Measurements from ENCODE around the gene DDX56. TPM values are rescaled to one million over a fixed set of nuclear protein-coding genes. Genes with fewer than 3 reads are reported as not detected.

The DDX56 gene
- total and polyA plus RNA-seq, 2 of the 4 experiments (the other 2 are of a cell fraction): 59.4 to 67.7 TPM

DNA sequence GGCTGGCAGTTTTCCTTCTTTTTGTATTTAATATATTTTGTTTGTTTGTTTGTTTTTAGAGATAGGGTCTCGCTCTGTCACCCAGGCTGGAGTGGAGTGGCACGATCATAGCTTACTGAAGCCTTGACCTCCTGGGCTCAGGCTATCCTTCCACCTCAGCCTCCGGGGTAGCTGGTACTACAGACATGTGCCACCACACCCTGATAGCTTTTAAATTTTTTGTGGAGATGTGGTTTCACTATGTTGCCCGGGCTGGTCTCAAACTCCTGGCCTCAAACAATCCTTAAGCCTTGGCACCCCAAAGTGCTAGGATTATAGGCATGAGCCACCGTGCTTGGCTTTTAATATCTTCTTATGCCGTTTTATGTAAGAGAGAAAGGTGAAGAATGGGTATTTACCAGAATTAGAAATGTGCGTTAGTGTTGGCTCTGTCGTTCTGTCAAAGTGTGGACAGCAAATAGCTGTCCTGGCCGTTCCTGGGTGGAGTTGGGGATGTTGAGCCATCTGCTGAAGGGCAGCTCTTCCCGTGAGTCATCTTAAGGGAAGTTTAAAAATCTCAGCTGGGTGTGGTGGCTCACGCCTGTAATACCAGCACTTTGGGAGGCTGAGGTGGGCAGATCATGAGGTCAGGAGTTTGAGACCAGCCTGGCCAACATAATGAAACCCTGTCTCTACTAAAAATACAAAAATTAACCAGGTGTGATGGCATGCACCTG is 47.5 kb upstream of the DDX56 start:
- Histone ChIP-seq H2BK120ac (ENCODE audit: low read depth, low read length) (no peak overlapping the region), H2BK15ac (ENCODE audit: low read depth, low read length) (no peak overlapping the region), H3K9ac (ENCODE audit: low read depth, low read length) (no peak overlapping the region), H3K23ac (ENCODE audit: low read depth, low read length) (no peak overlapping the region), H3K4ac (ENCODE audit: low read depth, low read length) (no peak overlapping the region), H3K36me3 (ENCODE audit: control insufficient read depth, insufficient read depth, low read length) (peaks cover 10% of the 10 kb centered on the region), H3K4me1 (ENCODE audit: control insufficient read depth, insufficient read depth, low read length) (peaks cover 10% of the 10 kb centered on the region), H3K4me3 (ENCODE audit: insufficient read depth, low read depth, low read length) (no peak overlapping the region), H3K9me1 (ENCODE audit: insufficient read depth, low read length) (peaks cover 10% of the 10 kb centered on the region), H4K20me1 (ENCODE audit: insufficient read depth, low read length) (peaks cover 12% of the 10 kb centered on the region), H3K27ac (ENCODE audit: insufficient read depth, low read length) (no peak overlapping the region), H4K5ac (ENCODE audit: low read depth, low read length) (no peak overlapping the region; the same call in 1 of the 2 replicates), H3K18ac (ENCODE audit: low read depth, low read length) (no peak overlapping the region), H3K4me2 (ENCODE audit: low read depth, low read length) (no peak overlapping the region), H2BK20ac (ENCODE audit: low read depth, low read length) (no peak overlapping the region), H4K91ac (ENCODE audit: insufficient read depth, low read depth, low read length) (no peak overlapping the region), H3K9me3 (ENCODE audit: control insufficient read depth, insufficient read depth, low read length) (no peaks in the 10 kb centered on the region), H3K14ac (replicated peaks; ENCODE audit: low read depth, low read length) (no peak overlapping the region), H2AK5ac (ENCODE audit: low read depth, low read length) (no peak overlapping the region), H3K79me1 (ENCODE audit: low read depth in 1 of 2, low read length in 2 of 2) (peaks cover 43 to 78% of the 10 kb centered on the region in 2 experiments), H3K56ac (ENCODE audit: extremely low read depth, insufficient read depth, low read length) (no peak overlapping the region), H2AK9ac (replicated peaks; ENCODE audit: low read depth, low read length, poor library complexity) (no peak overlapping the region), H3K27me3 (ENCODE audit: control insufficient read depth, insufficient read depth, low read length) (no peaks in the 10 kb centered on the region), H4K8ac (ENCODE audit: low read depth in 2 of 2, low read length in 2 of 2) (no peak overlapping the region), H2BK5ac (ENCODE audit: low read depth, low read length, poor library complexity, severe bottlenecking) (no peak overlapping the region), H2AFZ (replicated peaks; ENCODE audit: low read length, poor library complexity) (no peak overlapping the region)
- intact Hi-C loops (cut with micrococcal nuclease) (no loop called here), in situ Hi-C loops (cut with MboI; ENCODE audit: low sequenced_read_pairs) (no loop called here), dilution Hi-C loops (cut with HindIII; ENCODE audit: low sequenced_read_pairs, unreplicated experiment) (no loop called here)
- WGBS, 2 experiments (ENCODE audit: extremely low coverage in 2 of 2, insufficient read length in 1 of 2): 100% methylated on average over 1 of the region's 11 CpGs; no CpG with 5 or more reads in 1 of the 2 experiments
- ATAC-seq (ENCODE audit: low read depth) (0 out of 2 replicates have a peak, but pooled peaks have one; percentile 13), DNase-seq (peak; percentile 28)
- ChIA-PET POLR2A (ENCODE audit: unreplicated experiment) (no interaction called here), CTCF (no interaction called here)
- TF ChIP-seq RFX5 (IDR thresholded peaks at IDR 0.05; ENCODE audit: low read depth, low read length): no peak
- no TSS peak for BruUV-seq (replicated peaks)
